Peyer's patch (tissue), 4 donors: ENCODE results near the gene DEGS2. TPM values are rescaled to one million over a fixed set of nuclear protein-coding genes. Genes with fewer than 3 reads are reported as not detected.
"Not testable (repeated sequence)": the region's sequence is repeated elsewhere in the genome, so short reads cannot be mapped to it uniquely, and the experiment has no call there.

Experiments
- DNase-seq, 3 donors: peaks; one replicate each; pipeline ENCODE4 v3.0.0-alpha.2; 2017 to 2019
- H3K27ac ChIP-seq, 4 donors: fragments of 200-600 bp; sonication (generic); one replicate each; pipeline ENCODE4 v1.5.1; 2016 to 2019
- H3K27me3 ChIP-seq, 2 donors: fragments of 200-600 bp; sonication (generic); one replicate each; pipeline ENCODE4 v1.5.1; 2019
- H3K36me3 ChIP-seq, 3 donors: fragments of 200-600 bp; sonication (generic); one replicate each; pipeline ENCODE4 v1.5.1; 2016 to 2019
- H3K4me1 ChIP-seq, 4 donors: fragments of 200-600 bp; sonication (generic); one replicate each; pipeline ENCODE4 v1.5.1; 2016 to 2019
- H3K4me3 ChIP-seq, 4 donors: fragments of 200-600 bp; sonication (generic); 1 replicate in 3 of 4; 2 replicates in 1 of 4; pipeline ENCODE4 v1.5.1; 2016 to 2019; ENCODE audit warnings: mild to moderate bottlenecking in 1 of 4
- H3K9me3 ChIP-seq, 4 donors: fragments of 200-600 bp; sonication (generic); one replicate each; pipeline ENCODE4 v1.5.1; 2016 to 2019; ENCODE audit warnings: mild to moderate bottlenecking in 1 of 4
- POLR2A ChIP-seq, 2 donors: fragments of 450-650 bp; IDR thresholded peaks; one replicate each; pipeline ENCODE4 v1.5.1; 2017; ENCODE audit warnings: antibody characterized with exemption in 2 of 2, mild to moderate bottlenecking in 2 of 2, moderate library complexity in 2 of 2
- total RNA-seq, 4 donors: library from RNA; depleted of rRNA; stranded (reverse); fragments of >200 nt; gene quantifications; one replicate each; pipeline ENCODE4 v1.1.0, GENCODE V29; 2016
- TF ChIP-seq, protein P1 (sequence below), 6 experiments: fragments of 450-650 bp in 4 of 6; fragments of 200-600 bp in 2 of 6; sonication (generic) in 1 of 6; IDR thresholded peaks; one replicate each; pipeline ENCODE4 v1.5.1; 2017 to 2019; ENCODE audit warnings: antibody characterized with exemption in 6 of 6, mild to moderate bottlenecking in 3 of 6, moderate library complexity in 1 of 6

Gene DEGS2
- total RNA-seq, 4 donors from 2014 or later = 13.2 to 96.5 (median 77.8) TPM

DNA sequence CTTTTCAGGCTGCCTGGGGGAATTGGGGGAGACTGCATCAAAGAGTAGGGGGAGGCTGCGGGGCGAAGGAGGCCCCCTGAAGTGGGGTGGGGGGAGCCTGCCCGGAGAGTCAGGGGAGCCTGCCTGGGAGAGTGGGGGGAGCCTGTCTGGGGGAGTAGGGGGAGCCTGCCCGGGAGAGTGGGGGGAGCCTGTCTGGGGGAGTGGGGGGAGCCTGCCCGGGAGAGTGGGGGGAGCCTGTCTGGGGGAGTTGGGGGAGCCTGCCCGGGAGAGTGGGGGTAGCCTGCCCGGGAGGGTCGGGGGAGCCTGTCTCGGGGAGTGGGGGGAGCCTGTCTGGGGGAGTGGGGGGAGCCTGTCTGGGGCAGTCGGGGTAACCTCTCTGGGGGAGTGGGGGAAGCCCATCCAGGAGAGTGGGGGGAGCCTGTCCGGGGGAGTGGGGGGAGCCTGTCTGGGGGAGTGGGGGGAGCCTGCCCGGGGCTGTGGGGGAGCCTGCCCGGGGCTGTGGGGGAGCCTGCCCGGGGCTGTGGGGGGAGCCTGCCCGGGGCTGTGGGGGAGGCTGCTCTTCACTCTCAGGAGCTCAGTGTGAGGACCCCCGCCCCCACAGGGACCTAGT lies 6.5 kb upstream of the DEGS2 start:
- H3K4me3 ChIP-seq = peak overlapping the region; percentile 34 to 47 (median 43)
- no peaks in the 10 kb centered on the region for H3K36me3 ChIP-seq
- peak in 1 of 3 donors; percentile 43 for DNase-seq
- peak overlapping the region in 2 of 4 donors; percentile 67 to 72 for H3K27ac ChIP-seq
- no peak for TF ChIP-seq POLR2A (IDR thresholded peaks at IDR 0.05)
- TF ChIP-seq, protein P1, sequence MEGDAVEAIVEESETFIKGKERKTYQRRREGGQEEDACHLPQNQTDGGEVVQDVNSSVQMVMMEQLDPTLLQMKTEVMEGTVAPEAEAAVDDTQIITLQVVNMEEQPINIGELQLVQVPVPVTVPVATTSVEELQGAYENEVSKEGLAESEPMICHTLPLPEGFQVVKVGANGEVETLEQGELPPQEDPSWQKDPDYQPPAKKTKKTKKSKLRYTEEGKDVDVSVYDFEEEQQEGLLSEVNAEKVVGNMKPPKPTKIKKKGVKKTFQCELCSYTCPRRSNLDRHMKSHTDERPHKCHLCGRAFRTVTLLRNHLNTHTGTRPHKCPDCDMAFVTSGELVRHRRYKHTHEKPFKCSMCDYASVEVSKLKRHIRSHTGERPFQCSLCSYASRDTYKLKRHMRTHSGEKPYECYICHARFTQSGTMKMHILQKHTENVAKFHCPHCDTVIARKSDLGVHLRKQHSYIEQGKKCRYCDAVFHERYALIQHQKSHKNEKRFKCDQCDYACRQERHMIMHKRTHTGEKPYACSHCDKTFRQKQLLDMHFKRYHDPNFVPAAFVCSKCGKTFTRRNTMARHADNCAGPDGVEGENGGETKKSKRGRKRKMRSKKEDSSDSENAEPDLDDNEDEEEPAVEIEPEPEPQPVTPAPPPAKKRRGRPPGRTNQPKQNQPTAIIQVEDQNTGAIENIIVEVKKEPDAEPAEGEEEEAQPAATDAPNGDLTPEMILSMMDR (IDR thresholded peaks at IDR 0.05) = no peak
- H3K9me3 ChIP-seq = no peaks in the 10 kb centered on the region
- peaks cover 0 to 15% (median 1%) of the 10 kb centered on the region in 4 donors for H3K4me1 ChIP-seq
- no peaks in the 10 kb centered on the region for H3K27me3 ChIP-seq

DNA sequence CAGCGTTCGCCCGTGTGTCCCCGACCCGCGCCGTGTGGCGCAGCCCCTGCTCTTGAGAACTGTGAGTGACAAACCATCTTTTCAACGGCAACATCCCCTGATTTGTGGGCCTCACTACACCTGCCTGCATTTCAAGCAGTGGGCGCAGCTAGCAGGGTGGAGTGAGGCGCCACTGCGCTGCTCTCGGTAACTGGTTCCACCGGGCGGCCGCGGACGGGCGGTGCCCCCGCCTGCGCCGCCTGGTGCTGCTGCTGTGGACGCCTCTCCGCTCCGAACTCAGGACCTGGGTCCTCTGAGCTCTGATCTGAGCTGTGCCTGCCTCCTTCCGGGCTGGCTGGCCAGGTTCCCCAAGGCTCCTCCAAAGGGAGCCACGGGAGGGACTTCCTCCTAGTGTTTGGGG lies 5.9 kb upstream of the DEGS2 start:
- DNase-seq = peak in 2 of 3 donors; percentile 67 to 74
- Histone ChIP-seq H3K36me3 (no peaks in the 10 kb centered on the region), H3K4me1 (peaks cover 0 to 15% (median 1%) of the 10 kb centered on the region in 4 donors), H3K27me3 (no peaks in the 10 kb centered on the region), H3K4me3 (peak overlapping the region in 1 of 4 donors; percentile 6), H3K9me3 (no peaks in the 10 kb centered on the region), H3K27ac (no peak overlapping the region)
- TF ChIP-seq, protein P1 (IDR thresholded peaks at IDR 0.05) = peak in 4 of 6 experiments; percentile 13 to 48 (median 40)
- no peak for TF ChIP-seq POLR2A (IDR thresholded peaks at IDR 0.05)

DNA sequence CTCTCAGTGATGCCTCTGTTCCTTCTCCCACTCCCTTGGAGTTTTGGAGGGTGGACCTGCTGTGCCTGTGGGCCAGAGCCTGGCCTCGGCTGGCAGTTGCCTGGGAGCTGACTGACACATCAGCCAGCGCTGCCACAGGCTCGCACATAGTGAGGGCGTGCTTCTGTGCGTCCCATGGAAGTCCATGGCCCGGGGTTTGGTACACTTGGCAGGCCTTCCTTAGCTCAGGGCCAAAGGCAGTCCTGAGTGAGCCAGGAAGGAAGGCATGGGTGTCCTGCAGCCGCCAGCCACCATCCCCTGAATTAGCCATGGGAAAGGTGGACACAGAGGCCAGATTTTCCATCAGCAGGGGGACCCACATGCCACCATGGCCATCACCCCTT lies 1.1 kb upstream of the DEGS2 start:
- Histone ChIP-seq H3K9me3 (no peaks in the 10 kb centered on the region), H3K4me1 (peaks cover 0 to 42% (median 9%) of the 10 kb centered on the region in 4 donors), H3K36me3 (no peaks in the 10 kb centered on the region), H3K27ac (no peak overlapping the region), H3K4me3 (no peak overlapping the region), H3K27me3 (no peaks in the 10 kb centered on the region)
- TF ChIP-seq, protein P1 (IDR thresholded peaks at IDR 0.05) = no peak
- no peak for TF ChIP-seq POLR2A (IDR thresholded peaks at IDR 0.05)
- DNase-seq = no peak

GRCh38 chr14:100159865-100160533 lies 554 bp upstream of the DEGS2 start:
- Histone ChIP-seq H3K27me3 (no peaks in the 10 kb centered on the region), H3K4me1 (peaks cover 0 to 43% (median 9%) of the 10 kb centered on the region in 4 donors), H3K36me3 (no peaks in the 10 kb centered on the region), H3K27ac (peak overlapping the region; percentile 82 to 91 (median 86)), H3K4me3 (peak overlapping the region; percentile 57 to 77 (median 74)), H3K9me3 (peaks cover 0 to 3% (median under 1%) of the 10 kb centered on the region in 4 donors)
- DNase-seq = no peak
- TF ChIP-seq, protein P1 (IDR thresholded peaks at IDR 0.05) = no peak
- no peak for TF ChIP-seq POLR2A (IDR thresholded peaks at IDR 0.05)

DNA sequence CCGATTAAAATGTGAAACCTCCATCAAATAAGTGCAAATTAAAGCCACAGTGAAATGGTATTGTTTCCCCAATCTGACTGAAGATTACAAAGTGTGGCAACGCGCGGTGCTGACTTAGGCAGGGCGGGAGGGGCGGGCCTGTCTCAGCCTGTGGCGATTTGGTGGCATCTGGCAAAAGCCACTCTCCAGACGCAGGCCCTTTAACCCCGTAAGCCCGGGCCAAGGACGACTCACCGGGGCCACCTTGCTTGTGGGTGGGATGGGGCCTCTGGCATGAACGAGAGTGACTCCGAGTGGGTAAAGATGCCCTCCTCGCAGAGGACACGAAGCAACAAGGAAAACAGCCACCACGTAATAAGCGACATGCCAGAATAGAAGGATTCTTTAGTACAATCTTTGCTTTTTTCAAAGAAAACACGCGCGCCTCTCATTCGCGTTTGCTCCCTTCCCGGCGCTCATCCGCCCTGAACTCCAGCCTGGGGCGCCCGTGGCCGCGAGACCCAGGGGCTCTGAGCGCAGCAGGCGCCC lies 815 bp downstream of the DEGS2 start:
- H3K27me3 ChIP-seq = no peaks in the 10 kb centered on the region
- TF ChIP-seq POLR2A (IDR thresholded peaks at IDR 0.05) = no peak
- TF ChIP-seq, protein P1 (IDR thresholded peaks at IDR 0.05) = no peak

GRCh38 chr14:100157548-100158232 lies 1.8 kb downstream of the DEGS2 start:
- not testable (repeated sequence) for H3K9me3 ChIP-seq, H3K36me3 ChIP-seq, H3K27me3 ChIP-seq
- H3K4me1 ChIP-seq = peaks cover 0 to 43% (median 9%) of the 10 kb centered on the region in 4 donors
- peak overlapping the region; percentile 57 to 89 (median 86) for H3K27ac ChIP-seq
- H3K4me3 ChIP-seq = peak overlapping the region in 1 of 4 donors; percentile 77
- peak; percentile 48 to 62 (median 55) for DNase-seq

More for the DNA sequence above, 815 bp downstream of the DEGS2 start:
- Histone ChIP-seq H3K4me3 (peak overlapping the region; percentile 57 to 77 (median 74)), H3K9me3 (peaks cover 0 to 8% (median 3%) of the 10 kb centered on the region in 4 donors), H3K36me3 (peaks cover 0 to 4% (median 0%) of the 10 kb centered on the region in 3 donors), H3K4me1 (peaks cover 0 to 43% (median 9%) of the 10 kb centered on the region in 4 donors), H3K27ac (peak overlapping the region; percentile 82 to 91 (median 86))
- DNase-seq = peak; percentile 39 to 66 (median 54)
